K562 (cell line): ENCODE results near the gene PYHIN1. TPM values are rescaled to one million over a fixed set of nuclear protein-coding genes. Genes with fewer than 3 reads are reported as not detected.

Experiments
- ATAC-seq: fragments of 200-7000 bp; cut with Tn5 transposase; 3 replicates; pipeline ENCODE4 v1.9.1; 2020; ENCODE audit warnings: moderate library complexity
- BruUV-seq: library from RNA; stranded (reverse); fragments of 400-500 nt; replicated peaks from 2 replicates; lab custom pipeline; 2021; lab: Mats Ljungman, UMichigan
- CTCF ChIA-PET: fragments of 300-600 bp; formaldehyde crosslinking; extraction: SDS; loops from one replicate; lab custom pipeline; 2021; ENCODE audit warnings: low intra/inter-chr PET ratio; lab: Yijun Ruan, JAX
- POLR2A ChIA-PET: fragments of 300-600, 350-650 bp; sonication (Branson Sonifier 250); formaldehyde crosslinking; extraction: SDS; loops from one replicate; lab custom pipeline; 2021; ENCODE audit warnings: antibody characterized with exemption, inconsistent platforms; lab: Yijun Ruan, JAX
- DNase-seq, 4 experiments: peaks; one replicate each; pipeline versions ENCODE4 v3.0.0 to v3.0.0-alpha.2; 2011 to 2018; ENCODE audit warnings: low spot score in 3 of 4, mixed read lengths in 3 of 4; ENCODE audit errors: extremely low read depth in 1 of 4
- FAIRE-seq: peaks from 2 replicates; lab custom pipeline; 2011; peaks lifted over from hg19 to GRCh38; lab: Jason Lieb, UNC
- H2AFZ ChIP-seq: 2 replicates; pipeline ENCODE4 v1.6.0; 2011; ENCODE audit warnings: low read depth, low read length, control low read depth, inconsistent platforms
- H3K27ac ChIP-seq: fragments of 200-600 bp; 3 replicates; pipeline ENCODE4 v1.8.0; 2011; ENCODE audit warnings: low read depth, mild to moderate bottlenecking, control low read depth, inconsistent platforms, low read length, moderate library complexity, mixed read lengths; ENCODE audit errors: extremely low read depth
- H3K27me3 ChIP-seq, 2 experiments: fragments of 300-600 bp in 1 of 2; 2 replicates in 1 of 2; 3 replicates in 1 of 2; pipeline versions ENCODE4 v1.6.0 to v1.8.0; 2011; ENCODE audit warnings: inconsistent platforms in 2 of 2, low read length in 2 of 2, mild to moderate bottlenecking in 1 of 2, mixed read lengths in 1 of 2, moderate library complexity in 1 of 2; ENCODE audit not compliant: control insufficient read depth in 2 of 2, insufficient read depth in 2 of 2
- H3K36me3 ChIP-seq: fragments of 300-600 bp; 3 replicates; pipeline ENCODE4 v1.8.0; 2011; ENCODE audit warnings: mild to moderate bottlenecking, low read length, inconsistent platforms; ENCODE audit not compliant: control insufficient read depth, insufficient read depth
- H3K4me1 ChIP-seq, 2 experiments: fragments of 200-600 bp in 1 of 2; replicated peaks in 1 of 2; 2 replicates in 1 of 2; 3 replicates in 1 of 2; pipeline versions ENCODE4 v1.5.1 to v1.8.0; 2011; ENCODE audit warnings: inconsistent platforms in 2 of 2, low read length in 2 of 2, mild to moderate bottlenecking in 1 of 2, mixed read lengths in 1 of 2, moderate library complexity in 1 of 2; ENCODE audit not compliant: control insufficient read depth in 2 of 2, insufficient read depth in 2 of 2
- H3K4me2 ChIP-seq: 2 replicates; pipeline ENCODE4 v1.6.1; 2011; ENCODE audit warnings: low read length, control low read depth, inconsistent platforms, mixed read lengths; ENCODE audit not compliant: insufficient read depth
- H3K4me3 ChIP-seq: fragments of 200-600 bp; sonication (generic), shearing (Covaris generic); 2 replicates; pipeline ENCODE4 v1.5.1; 2016; ENCODE audit warnings: control low read depth, inconsistent platforms
- H3K79me2 ChIP-seq: fragments of 200-600 bp; 3 replicates; pipeline ENCODE4 v1.8.0; 2011; ENCODE audit warnings: low read length, inconsistent platforms; ENCODE audit not compliant: control insufficient read depth, insufficient read depth
- H3K9ac ChIP-seq, 2 experiments: 2 replicates each; pipeline versions ENCODE4 v1.6.0 to v1.6.1; 2011; ENCODE audit warnings: low read depth in 2 of 2, low read length in 2 of 2, control low read depth in 1 of 2, inconsistent platforms in 1 of 2, mild to moderate bottlenecking in 1 of 2, mixed read lengths in 1 of 2; ENCODE audit not compliant: insufficient read depth in 1 of 2
- H3K9me1 ChIP-seq: one replicate; pipeline ENCODE4 v1.6.0; 2011; ENCODE audit warnings: inconsistent platforms, mild to moderate bottlenecking, low read length, moderate library complexity; ENCODE audit not compliant: control insufficient read depth, insufficient read depth
- H3K9me3 ChIP-seq: replicated peaks from 2 replicates; pipeline ENCODE4 v1.5.1; 2011; ENCODE audit warnings: low read depth, low read length, inconsistent platforms; ENCODE audit not compliant: control insufficient read depth, insufficient read depth
- H4K20me1 ChIP-seq: replicated peaks from 2 replicates; pipeline ENCODE4 v1.6.1; 2011; ENCODE audit warnings: low read length, inconsistent platforms, mixed read lengths; ENCODE audit not compliant: control insufficient read depth, insufficient read depth
- ARID2 ChIP-seq: fragments of 450-650 bp; IDR thresholded peaks from 2 replicates; pipeline ENCODE4 v1.6.1; 2017; ENCODE audit warnings: antibody characterized with exemption, mild to moderate bottlenecking
- ARNT ChIP-seq, 2 experiments: fragments of 450-650 bp; IDR thresholded peaks; 2 replicates each; pipeline ENCODE4 v1.6.1; 2016; ENCODE audit warnings: mild to moderate bottlenecking in 1 of 2
- BRF1 ChIP-seq: IDR thresholded peaks from 3 replicates; pipeline ENCODE4 v1.6.1; 2011; ENCODE audit warnings: borderline replicate concordance, mild to moderate bottlenecking; ENCODE audit not compliant: insufficient read length; ENCODE audit errors: extremely low read depth
- EGR1 ChIP-seq: fragments of 450-650 bp; conservative IDR thresholded peaks from 2 replicates; pipeline ENCODE4 v1.6.1; 2017; ENCODE audit warnings: mild to moderate bottlenecking
- ETV1 ChIP-seq: fragments of 450-650 bp; conservative IDR thresholded peaks from 2 replicates; pipeline ENCODE4 v1.6.1; 2016; ENCODE audit warnings: missing genetic modification characterization, control low read depth, low read depth, missing compliant biosample characterization
- GTF2E2 ChIP-seq: fragments of 200-800 bp; sonication (Bioruptor generic); IDR thresholded peaks from 2 replicates; pipeline ENCODE4 v1.6.1; 2016; ENCODE audit warnings: missing genetic modification characterization, missing compliant biosample characterization
- KAT7 ChIP-seq: sonication (generic); formaldehyde crosslinking; IDR thresholded peaks from 2 replicates; pipeline ENCODE4 v1.8.0; 2022; ENCODE audit warnings: missing genetic modification reagents, mild to moderate bottlenecking, borderline replicate concordance
- KDM4B ChIP-seq, 2 experiments: fragments of 450-650 bp in 1 of 2; sonication (generic) in 1 of 2; IDR thresholded peaks; 2 replicates each; pipeline ENCODE4 v1.6.1; 2016 to 2017; ENCODE audit warnings: borderline replicate concordance in 2 of 2, antibody characterized with exemption in 1 of 2, low read depth in 1 of 2, mild to moderate bottlenecking in 1 of 2
- KLF6 ChIP-seq: fragments of 250-450 bp; sonication (Bioruptor Pico); IDR thresholded peaks from 2 replicates; pipeline ENCODE4 v1.4.0; 2020; ENCODE audit warnings: mild to moderate bottlenecking, moderate library complexity, borderline replicate concordance
- MIER1 ChIP-seq: fragments of 450-650 bp; IDR thresholded peaks from 2 replicates; pipeline ENCODE4 v1.6.1; 2016; ENCODE audit warnings: antibody characterized with exemption, mild to moderate bottlenecking, low read depth
- PRMT5 ChIP-seq: sonication (generic); formaldehyde crosslinking; IDR thresholded peaks from 2 replicates; pipeline ENCODE4 v1.5.0; 2020; ENCODE audit warnings: missing genetic modification reagents
- TAF9B ChIP-seq: fragments of 450-650 bp; IDR thresholded peaks from 2 replicates; pipeline ENCODE4 v1.6.1; 2018; ENCODE audit warnings: mild to moderate bottlenecking; ENCODE audit not compliant: partially characterized antibody
- TEAD4 ChIP-seq, 2 experiments: sonication (generic) in 1 of 2; formaldehyde crosslinking in 1 of 2; IDR thresholded peaks; 2 replicates each; pipeline versions ENCODE4 v1.6.1 to v1.8.0; 2012 to 2022; ENCODE audit warnings: borderline replicate concordance in 1 of 2, inconsistent platforms in 1 of 2, low read length in 1 of 2, mild to moderate bottlenecking in 1 of 2, missing genetic modification reagents in 1 of 2
- ZNF780A ChIP-seq: fragments of 250-450 bp; sonication (Bioruptor Pico); IDR thresholded peaks from 2 replicates; pipeline ENCODE4 v1.5.0; 2021; ENCODE audit warnings: mild to moderate bottlenecking
- WGBS: fragments of 100-300 bp; shearing (Covaris generic); methylation state at CpG from one replicate; pipeline ENCODE4 v1.1.6; 2016; ENCODE audit warnings: low coverage, mixed read lengths; ENCODE audit not compliant: insufficient coverage; ENCODE audit errors: missing lambda C conversion rate; 5-methylcytosine and 5-hydroxymethylcytosine counted together
- in situ Hi-C: fragments of 300-500 bp; cut with MboI; formaldehyde crosslinking; loops from 4 replicates; pipeline ENCODE4 v1.15.0; 2018; ENCODE audit warnings: inconsistent platforms, mixed read lengths
- intact Hi-C: fragments of 100-400 bp; cut with micrococcal nuclease; formaldehyde crosslinking; loops from 2 replicates; pipeline ENCODE4 v1.14.2; 2022
- polyA plus RNA-seq, 8 experiments: library from polyadenylated mRNA; depleted of rRNA in 4 of 8; stranded (reverse) in 5 of 8; unstranded in 3 of 8; fragments of >200 nt; fragmentation: Nextera tagmentation in 2 of 8; fragmentation: Illumina TruSeq in 1 of 8; extraction: Ambion mirVana in 2 of 8; extraction: Trizol in 1 of 8; gene quantifications; 2 replicates each; pipeline versions ENCODE4 v1.2.1 to v1.2.3, GENCODE V29; 2011 to 2014; ENCODE audit warnings: inconsistent platforms in 1 of 8, missing spikeins in 1 of 8
- total RNA-seq, 7 experiments: library from RNA; depleted of rRNA in 6 of 7; stranded (reverse); fragments of >200 nt in 6 of 7; fragmentation: Illumina TruSeq in 2 of 7; extraction: Trizol in 2 of 7; gene quantifications; 2 replicates each; pipeline versions ENCODE4 v1.2.1 to v1.2.3, GENCODE V29; 2011 to 2021; ENCODE audit warnings: low replicate concordance in 1 of 7
- TF ChIP-seq, protein P1 (sequence below): fragments of 450-650 bp; IDR thresholded peaks from 2 replicates; pipeline ENCODE4 v1.6.1; 2016; ENCODE audit warnings: low read depth, mild to moderate bottlenecking, moderate library complexity
- TF ChIP-seq, protein P2 (sequence below): fragments of 250-450 bp; sonication (Bioruptor Pico); IDR thresholded peaks from 2 replicates; pipeline ENCODE4 v1.5.0; 2021
- TF ChIP-seq, protein P3 (sequence below): fragments of 250-450 bp; sonication (Bioruptor Pico); IDR thresholded peaks from 2 replicates; pipeline ENCODE4 v1.4.0; 2020; ENCODE audit warnings: mild to moderate bottlenecking, moderate library complexity, borderline replicate concordance

Gene PYHIN1
- total and polyA plus RNA-seq, 9 of the 15 experiments (the other 6 are each of a cell fraction or from before 2014, with no cell fraction given): not detected

DNA sequence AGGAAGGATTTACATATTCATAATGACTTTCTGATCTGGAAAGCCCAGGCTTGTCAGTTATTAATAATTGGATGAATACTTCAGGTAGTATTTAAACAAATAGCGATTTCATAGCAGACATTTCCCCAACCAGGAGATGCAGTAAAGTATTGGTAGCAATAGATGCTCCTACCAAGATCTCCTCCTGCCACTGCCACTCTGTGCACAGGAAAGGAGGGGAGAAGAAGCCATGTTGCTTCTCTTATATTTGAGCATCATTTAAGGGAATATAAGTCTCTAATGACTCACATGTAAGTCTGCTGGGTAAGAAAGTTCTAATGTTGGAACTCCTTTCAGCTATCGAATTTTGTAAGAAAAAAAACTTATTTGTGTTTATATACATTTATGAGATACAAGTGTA, 77.9 kb downstream of the PYHIN1 start (continued):
- TF ChIP-seq, protein P1, sequence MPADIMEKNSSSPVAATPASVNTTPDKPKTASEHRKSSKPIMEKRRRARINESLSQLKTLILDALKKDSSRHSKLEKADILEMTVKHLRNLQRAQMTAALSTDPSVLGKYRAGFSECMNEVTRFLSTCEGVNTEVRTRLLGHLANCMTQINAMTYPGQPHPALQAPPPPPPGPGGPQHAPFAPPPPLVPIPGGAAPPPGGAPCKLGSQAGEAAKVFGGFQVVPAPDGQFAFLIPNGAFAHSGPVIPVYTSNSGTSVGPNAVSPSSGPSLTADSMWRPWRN: no peak
- TF ChIP-seq GTF2E2 (tag) (peak; percentile 81), TEAD4 (IDR thresholded peaks at IDR 0.05; ENCODE audit: low read length) (no peak), TEAD4 (CRISPR knock-in tag; IDR thresholded peaks at IDR 0.05; ENCODE audit: borderline replicate concordance) (no peak), ARID2 (no peak), KAT7 (CRISPR knock-in tag) (no peak)

DNA sequence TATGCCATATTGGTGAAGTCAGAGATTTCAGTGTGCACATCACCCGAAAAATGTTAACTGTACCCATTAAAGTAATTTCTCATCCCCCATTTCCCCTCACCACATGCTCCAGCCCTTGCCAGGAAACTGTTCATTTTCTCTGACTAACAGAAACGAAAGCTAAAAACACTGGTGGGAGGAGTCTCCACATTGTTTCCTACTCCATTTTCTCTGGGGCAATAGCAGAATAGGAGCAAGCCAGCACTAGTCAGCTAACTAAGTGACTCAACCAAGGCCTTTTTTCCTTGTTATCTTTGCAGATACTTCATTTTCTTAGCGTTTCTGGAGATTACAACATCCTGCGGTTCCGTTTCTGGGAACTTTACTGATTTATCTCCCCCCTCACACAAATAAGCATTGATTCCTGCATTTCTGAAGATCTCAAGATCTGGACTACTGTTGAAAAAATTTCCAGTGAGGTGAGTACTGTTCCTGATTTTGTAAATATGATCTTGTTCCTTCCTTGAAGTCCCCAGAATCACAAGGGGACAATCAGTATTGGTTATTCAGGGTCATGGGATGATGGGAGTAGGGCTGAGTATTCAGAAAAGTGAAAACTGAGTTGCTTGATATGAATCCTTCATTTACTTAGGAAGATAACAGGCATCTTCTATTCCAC, 78.5 kb downstream of the PYHIN1 start, which contains the start of gene IFI16:
Gene IFI16 (plus strand): TSS at position 204 of the 658 bp plus-strand sequence. CDS start 4,774 bp downstream, outside the sequence.
- H3K9me3 ChIP-seq: no peaks in the 10 kb centered on the region
- BruUV-seq: no TSS peak
- DNase-seq (peak in 2 of 4 experiments; percentile 17 to 51), ATAC-seq (peak; percentile 78), FAIRE-seq (peak; percentile 23)
- no peak within 1 kb of the TSS for H3K4me3 ChIP-seq
- H3K9ac ChIP-seq: no peak within 1 kb of the TSS
- intact Hi-C loops: no loop called here
- no peak within 1 kb of the TSS for H3K27ac ChIP-seq
- H3K4me2 ChIP-seq: no peak within 1 kb of the TSS
- in situ Hi-C loops: loop anchor here (10.0 kb wide), 1 partner anchor 345 kb away; no protein-coding TSS in a partner anchor
- peak within 1 kb of the TSS; percentile 38; the same call in 1 of the 2 replicates for H2AFZ ChIP-seq
- H3K36me3 ChIP-seq: no peaks in the 10 kb centered on the region
- H3K27me3 ChIP-seq: no peaks in the 10 kb centered on the region
- POLR2A ChIA-PET: interaction anchor here (0.6 kb wide), 1 partner anchor 514 kb away, joined by 4 read pairs; no protein-coding TSS in a partner anchor
- no peaks in the 10 kb centered on the region for H4K20me1 ChIP-seq
- CTCF ChIA-PET: no interaction called here
- 0% methylated on average over 5 of the region's 5 CpGs for WGBS
- H3K79me2 ChIP-seq: no peaks in the 10 kb centered on the region
- no peaks in the 10 kb centered on the region; a peak in 2 of 5 replicates for H3K4me1 ChIP-seq
- H3K9me1 ChIP-seq: no peaks in the 10 kb centered on the region
- TF ChIP-seq PRMT5 (no peak), ARNT (IDR thresholded peaks at IDR 0.05) (no peak), EGR1 (no peak), KDM4B (IDR thresholded peaks at IDR 0.05; ENCODE audit: borderline replicate concordance in 2 of 2, low read depth in 1 of 2) (no peak), ETV1 (tag) (peak; percentile 67), ZNF780A (no peak), BRF1 (no peak), MIER1 (no peak), TAF9B (no peak), KLF6 (CRISPR knock-in tag) (no peak)
- TF ChIP-seq, protein P2, sequence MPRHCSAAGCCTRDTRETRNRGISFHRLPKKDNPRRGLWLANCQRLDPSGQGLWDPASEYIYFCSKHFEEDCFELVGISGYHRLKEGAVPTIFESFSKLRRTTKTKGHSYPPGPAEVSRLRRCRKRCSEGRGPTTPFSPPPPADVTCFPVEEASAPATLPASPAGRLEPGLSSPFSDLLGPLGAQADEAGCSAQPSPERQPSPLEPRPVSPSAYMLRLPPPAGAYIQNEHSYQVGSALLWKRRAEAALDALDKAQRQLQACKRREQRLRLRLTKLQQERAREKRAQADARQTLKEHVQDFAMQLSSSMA (CRISPR knock-in tag): no peak
- TF ChIP-seq, protein P3, sequence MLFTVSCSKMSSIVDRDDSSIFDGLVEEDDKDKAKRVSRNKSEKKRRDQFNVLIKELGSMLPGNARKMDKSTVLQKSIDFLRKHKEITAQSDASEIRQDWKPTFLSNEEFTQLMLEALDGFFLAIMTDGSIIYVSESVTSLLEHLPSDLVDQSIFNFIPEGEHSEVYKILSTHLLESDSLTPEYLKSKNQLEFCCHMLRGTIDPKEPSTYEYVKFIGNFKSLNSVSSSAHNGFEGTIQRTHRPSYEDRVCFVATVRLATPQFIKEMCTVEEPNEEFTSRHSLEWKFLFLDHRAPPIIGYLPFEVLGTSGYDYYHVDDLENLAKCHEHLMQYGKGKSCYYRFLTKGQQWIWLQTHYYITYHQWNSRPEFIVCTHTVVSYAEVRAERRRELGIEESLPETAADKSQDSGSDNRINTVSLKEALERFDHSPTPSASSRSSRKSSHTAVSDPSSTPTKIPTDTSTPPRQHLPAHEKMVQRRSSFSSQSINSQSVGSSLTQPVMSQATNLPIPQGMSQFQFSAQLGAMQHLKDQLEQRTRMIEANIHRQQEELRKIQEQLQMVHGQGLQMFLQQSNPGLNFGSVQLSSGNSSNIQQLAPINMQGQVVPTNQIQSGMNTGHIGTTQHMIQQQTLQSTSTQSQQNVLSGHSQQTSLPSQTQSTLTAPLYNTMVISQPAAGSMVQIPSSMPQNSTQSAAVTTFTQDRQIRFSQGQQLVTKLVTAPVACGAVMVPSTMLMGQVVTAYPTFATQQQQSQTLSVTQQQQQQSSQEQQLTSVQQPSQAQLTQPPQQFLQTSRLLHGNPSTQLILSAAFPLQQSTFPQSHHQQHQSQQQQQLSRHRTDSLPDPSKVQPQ (CRISPR knock-in tag): no peak
